ENCODE data around the gene PDIA5.

DNA sequence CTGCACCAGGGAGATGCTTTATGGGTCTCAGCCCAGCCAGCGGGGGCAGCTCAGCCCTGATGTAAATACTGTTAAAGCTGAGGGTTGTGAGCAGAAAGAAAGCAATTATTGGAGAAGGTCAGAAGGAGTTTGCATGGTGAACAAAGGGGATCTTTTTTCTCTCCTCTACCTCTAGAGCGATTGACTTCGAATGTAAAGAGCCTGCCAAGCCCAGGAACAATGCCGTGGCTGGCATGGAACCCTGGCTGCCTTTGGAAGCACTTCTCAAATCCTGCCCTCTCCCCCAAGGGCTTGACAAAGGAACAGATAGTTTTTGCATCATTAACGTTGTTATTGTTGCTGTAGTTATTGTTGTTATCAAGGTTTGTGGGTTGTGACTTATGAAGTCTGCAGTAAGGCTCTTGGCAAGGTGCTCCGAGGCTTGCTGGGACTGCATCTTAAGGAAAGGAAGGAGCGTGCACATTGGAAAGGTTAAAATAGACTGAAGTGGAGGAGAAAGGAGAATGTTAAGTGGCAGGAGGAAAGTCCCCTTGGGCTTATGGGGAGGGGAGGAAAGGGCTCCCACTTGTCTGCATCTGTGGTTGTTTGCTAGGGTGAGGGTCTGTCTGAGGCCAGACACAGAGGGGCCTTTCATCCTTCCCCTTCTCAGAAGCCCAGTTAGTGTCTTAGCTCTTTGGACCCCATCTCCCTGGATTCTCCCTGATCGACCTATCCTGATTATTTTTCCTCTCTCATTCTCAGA, 16.7 kb downstream of the PDIA5 start:
- TF ChIP-seq EZH2 (IDR thresholded peaks at IDR 0.05; ENCODE audit: low read length), result no peak
- no peak for TF ChIP-seq CTCF (optimal IDR thresholded peaks at IDR 0.05 in 1 of 3, IDR thresholded peaks at IDR 0.05 in 1 of 3, conservative IDR thresholded peaks at IDR 0.05 in 1 of 3; ENCODE audit: extremely low read depth in 1 of 3, insufficient read depth in 2 of 3, low read length in 3 of 3)

Measured in keratinocyte (primary cell).